CD8-positive, alpha-beta memory T cell (primary cell): ENCODE data around the gene OR10C1. TPM values are rescaled to one million over a fixed set of nuclear protein-coding genes. Genes with fewer than 3 reads are reported as not detected.
"Not testable (repeated sequence)": the region's sequence is repeated elsewhere in the genome, so short reads cannot be mapped to it uniquely, and the experiment has no call there.

Experiments used
- CTCF ChIA-PET: fragments of 350-600 bp; sonication (Branson Sonifier 250); formaldehyde crosslinking; loops from one replicate; lab custom pipeline; 2021; ENCODE audit warnings: antibody characterized with exemption; lab: Charles Lee
- POLR2A ChIA-PET: fragments of 350-600 bp; sonication (Branson Sonifier 250); formaldehyde crosslinking; loops from one replicate; lab custom pipeline; 2021; ENCODE audit warnings: antibody characterized with exemption; lab: Charles Lee
- DNase-seq, 5 donors: peaks; one replicate each; pipeline versions ENCODE4 v3.0.0 to v3.0.0-alpha.2; 2020 to 2022; ENCODE audit warnings: mixed read lengths in 1 of 5
- H3K27ac ChIP-seq: one replicate; pipeline ENCODE4 v1.7.0; 2013; ENCODE audit warnings: low read depth, mild to moderate bottlenecking, low read length, moderate library complexity
- H3K27me3 ChIP-seq: 2 replicates; pipeline ENCODE4 v1.7.0; 2013; ENCODE audit warnings: low read length, mild to moderate bottlenecking; ENCODE audit not compliant: insufficient read depth, poor library complexity, severe bottlenecking
- H3K36me3 ChIP-seq: 2 replicates; pipeline ENCODE4 v1.7.0; 2013; ENCODE audit warnings: mild to moderate bottlenecking, low read length, moderate library complexity; ENCODE audit not compliant: insufficient read depth
- H3K4me1 ChIP-seq: 2 replicates; pipeline ENCODE4 v1.7.0; 2013; ENCODE audit warnings: mild to moderate bottlenecking, low read length, moderate library complexity; ENCODE audit not compliant: insufficient read depth
- H3K4me3 ChIP-seq: 2 replicates; pipeline ENCODE4 v1.7.0; 2013; ENCODE audit warnings: mild to moderate bottlenecking, low read length
- H3K9me3 ChIP-seq: 2 replicates; pipeline ENCODE4 v1.7.0; 2013; ENCODE audit warnings: mild to moderate bottlenecking, low read length
- H3K27ac Mint-ChIP-seq, 8 donors: one replicate each; pipeline ENCODE4 v1.8.0; 2020 to 2021; ENCODE audit warnings: mixed read lengths in 8 of 8, mild to moderate bottlenecking in 6 of 8, inconsistent platforms in 3 of 8, moderate library complexity in 3 of 8
- H3K27me3 Mint-ChIP-seq, 2 donors: one replicate each; pipeline ENCODE4 v1.8.0; 2020 to 2021; ENCODE audit warnings: mixed read lengths in 2 of 2, mild to moderate bottlenecking in 1 of 2, moderate library complexity in 1 of 2
- H3K36me3 Mint-ChIP-seq, 3 donors: one replicate each; pipeline ENCODE4 v1.8.0; 2020 to 2021; ENCODE audit warnings: mixed read lengths in 3 of 3, inconsistent platforms in 1 of 3, mild to moderate bottlenecking in 1 of 3
- H3K4me1 Mint-ChIP-seq, 3 donors: one replicate each; pipeline ENCODE4 v1.8.0; 2020 to 2021; ENCODE audit warnings: mixed read lengths in 3 of 3, inconsistent platforms in 1 of 3, mild to moderate bottlenecking in 1 of 3
- H3K4me3 Mint-ChIP-seq, 7 donors: one replicate each; pipeline ENCODE4 v1.8.0; 2020 to 2021; ENCODE audit warnings: mixed read lengths in 7 of 7, mild to moderate bottlenecking in 6 of 7, moderate library complexity in 4 of 7, inconsistent platforms in 2 of 7
- H3K9me3 Mint-ChIP-seq, 5 donors: one replicate each; pipeline ENCODE4 v1.8.0; 2020 to 2022; ENCODE audit warnings: mixed read lengths in 5 of 5, mild to moderate bottlenecking in 3 of 5, moderate library complexity in 2 of 5, inconsistent platforms in 1 of 5
- polyA plus RNA-seq: library from polyadenylated mRNA; unstranded; fragments of 300-500 nt; fragmentation: Illumina TruSeq; gene quantifications from one replicate; pipeline ENCODE4 v1.2.3, GENCODE V29; 2021
- total RNA-seq, 2 experiments: library from RNA; stranded (reverse); gene quantifications; one replicate each; pipeline ENCODE4 v1.2.3, GENCODE V29; 2021

The OR10C1 gene
- total and polyA plus RNA-seq, 3 experiments from 2014 or later = not detected

GRCh38 chr6:29425075-29425474 lies 14.0 kb upstream of the OR10C1 start:
- POLR2A ChIA-PET = no interaction called here
- H3K36me3 Mint-ChIP-seq = no peaks in the 10 kb centered on the region
- Histone ChIP-seq H3K27ac (no peak overlapping the region), H3K36me3 (no peaks in the 10 kb centered on the region), H3K27me3 (no peaks in the 10 kb centered on the region), H3K4me1 (no peaks in the 10 kb centered on the region), H3K9me3 (no peaks in the 10 kb centered on the region), H3K4me3 (no peak overlapping the region)
- DNase-seq = no peak
- no peak overlapping the region for H3K27ac Mint-ChIP-seq
- H3K4me1 Mint-ChIP-seq = peaks cover 0 to 3% (median 0%) of the 10 kb centered on the region in 3 donors
- H3K27me3 Mint-ChIP-seq = peaks cover 18 to 60% of the 10 kb centered on the region in 2 donors
- H3K9me3 Mint-ChIP-seq = peaks cover 0 to 5% (median 0%) of the 10 kb centered on the region in 5 donors
- no peak overlapping the region for H3K4me3 Mint-ChIP-seq
- CTCF ChIA-PET = no interaction called here

- Histone ChIP-seq H3K4me3 (no peak overlapping the region), H3K9me3 (no peaks in the 10 kb centered on the region), H3K27ac (no peak overlapping the region), H3K27me3 (no peaks in the 10 kb centered on the region), H3K4me1 (no peaks in the 10 kb centered on the region), H3K36me3 (no peaks in the 10 kb centered on the region)
- Mint-ChIP-seq H3K9me3 (no peaks in the 10 kb centered on the region), H3K4me3 (no peak overlapping the region), H3K27me3 (peaks cover 14 to 49% of the 10 kb centered on the region in 2 donors), H3K36me3 (no peaks in the 10 kb centered on the region), H3K4me1 (peaks cover 0 to 3% (median 0%) of the 10 kb centered on the region in 3 donors), H3K27ac (no peak overlapping the region)
- ChIA-PET CTCF (no interaction called here), POLR2A (no interaction called here)
- DNase-seq = no peak
Observed at GRCh38 chr6:29426654-29427053, 12.5 kb upstream of the OR10C1 start.

- H3K27ac Mint-ChIP-seq, H3K27me3 ChIP-seq, H3K9me3 ChIP-seq, DNase-seq, H3K27ac ChIP-seq, H3K36me3 ChIP-seq, H3K4me3 Mint-ChIP-seq, CTCF ChIA-PET, H3K36me3 Mint-ChIP-seq, H3K4me1 Mint-ChIP-seq, H3K4me1 ChIP-seq, H3K4me3 ChIP-seq, POLR2A ChIA-PET, H3K9me3 Mint-ChIP-seq: not testable (repeated sequence)
- peaks cover 23 to 61% of the 10 kb centered on the region in 2 donors for H3K27me3 Mint-ChIP-seq
Observed at GRCh38 chr6:29436730-29437129, 2.4 kb upstream of the OR10C1 start.

- peaks cover 0 to 8% (median 5%) of the 10 kb centered on the region in 5 donors for H3K9me3 Mint-ChIP-seq
- DNase-seq = no peak
- Histone ChIP-seq H3K27me3 (no peaks in the 10 kb centered on the region), H3K4me3 (no peak overlapping the region), H3K9me3 (no peaks in the 10 kb centered on the region), H3K36me3 (no peaks in the 10 kb centered on the region), H3K4me1 (no peaks in the 10 kb centered on the region), H3K27ac (no peak overlapping the region)
- POLR2A ChIA-PET = no interaction called here
- H3K36me3 Mint-ChIP-seq = no peaks in the 10 kb centered on the region
- H3K27me3 Mint-ChIP-seq = peaks cover 25 to 78% of the 10 kb centered on the region in 2 donors
- H3K4me1 Mint-ChIP-seq = no peaks in the 10 kb centered on the region
- no peak overlapping the region for H3K27ac Mint-ChIP-seq
- no peak overlapping the region for H3K4me3 Mint-ChIP-seq
- CTCF ChIA-PET = no interaction called here
Observed at GRCh38 chr6:29442719-29443118, 3.6 kb downstream of the OR10C1 start.

GRCh38 chr6:29444031-29444430 lies 4.9 kb downstream of the OR10C1 start:
- H3K27me3 Mint-ChIP-seq = peaks cover 24 to 80% of the 10 kb centered on the region in 2 donors
- H3K4me3 Mint-ChIP-seq, H3K36me3 Mint-ChIP-seq, CTCF ChIA-PET, DNase-seq, H3K27me3 ChIP-seq, H3K27ac ChIP-seq, H3K4me1 ChIP-seq, POLR2A ChIA-PET, H3K36me3 ChIP-seq, H3K4me3 ChIP-seq, H3K9me3 ChIP-seq, H3K4me1 Mint-ChIP-seq, H3K9me3 Mint-ChIP-seq, H3K27ac Mint-ChIP-seq: not testable (repeated sequence)

GRCh38 chr6:29447670-29448069 lies 8.6 kb downstream of the OR10C1 start:
- no peaks in the 10 kb centered on the region for H3K36me3 ChIP-seq
- no peak overlapping the region for H3K27ac ChIP-seq
- H3K4me3 ChIP-seq = no peak overlapping the region
- no peak overlapping the region for H3K4me3 Mint-ChIP-seq
- ChIA-PET POLR2A (no interaction called here), CTCF (no interaction called here)
- no peaks in the 10 kb centered on the region for H3K9me3 ChIP-seq
- no peaks in the 10 kb centered on the region for H3K4me1 ChIP-seq
- peaks cover 0 to 16% (median 7%) of the 10 kb centered on the region in 5 donors for H3K9me3 Mint-ChIP-seq
- H3K27me3 ChIP-seq = no peaks in the 10 kb centered on the region
- H3K27ac Mint-ChIP-seq = no peak overlapping the region
- no peak for DNase-seq
- H3K36me3 Mint-ChIP-seq = peaks cover 0 to 4% (median 0%) of the 10 kb centered on the region in 3 donors
- H3K4me1 Mint-ChIP-seq = no peaks in the 10 kb centered on the region
- H3K27me3 Mint-ChIP-seq = peaks cover 27 to 92% of the 10 kb centered on the region in 2 donors

- H3K4me3 Mint-ChIP-seq = no peak overlapping the region
- no peak overlapping the region for H3K27ac Mint-ChIP-seq
- Histone ChIP-seq H3K27me3 (no peaks in the 10 kb centered on the region), H3K36me3 (no peaks in the 10 kb centered on the region), H3K4me1 (no peaks in the 10 kb centered on the region), H3K27ac (no peak overlapping the region), H3K4me3 (no peak overlapping the region), H3K9me3 (no peaks in the 10 kb centered on the region)
- DNase-seq = no peak
- peaks cover 0 to 8% (median 2%) of the 10 kb centered on the region in 5 donors for H3K9me3 Mint-ChIP-seq
- no peaks in the 10 kb centered on the region for H3K4me1 Mint-ChIP-seq
- peaks cover 0 to 4% (median 0%) of the 10 kb centered on the region in 3 donors for H3K36me3 Mint-ChIP-seq
- POLR2A ChIA-PET = no interaction called here
- peaks cover 19 to 64% of the 10 kb centered on the region in 2 donors for H3K27me3 Mint-ChIP-seq
- CTCF ChIA-PET = no interaction called here
Observed at GRCh38 chr6:29451471-29452193, 12.5 kb downstream of the OR10C1 start.

GRCh38 chr6:29456971-29457370 lies 17.9 kb downstream of the OR10C1 start, which contains the start of the genes OR11A1 and OR2H1:
Gene OR11A1, minus strand, starts transcription at chr6:29457071. Its CDS starts 29,430 bp downstream, at chr6:29427641.
Gene OR2H1, plus strand, starts transcription at chr6:29457155. Its CDS starts 4,615 bp downstream, at chr6:29461770.
- Mint-ChIP-seq H3K9me3 (peaks cover 0 to 3% (median 0%) of the 10 kb centered on the region in 5 donors), H3K4me1 (no peaks in the 10 kb centered on the region), H3K36me3 (no peaks in the 10 kb centered on the region), H3K27me3 (peaks cover 6 to 19% of the 10 kb centered on the region in 2 donors), H3K4me3 (no peak within 1 kb of the TSS), H3K27ac (no peak within 1 kb of the TSS)
- Histone ChIP-seq H3K9me3 (no peaks in the 10 kb centered on the region), H3K4me3 (no peak within 1 kb of the TSS), H3K36me3 (no peaks in the 10 kb centered on the region), H3K27ac (no peak within 1 kb of the TSS), H3K4me1 (no peaks in the 10 kb centered on the region), H3K27me3 (no peaks in the 10 kb centered on the region)
- CTCF ChIA-PET = no interaction called here
- POLR2A ChIA-PET = no interaction called here
- no peak for DNase-seq
